Lower leg skin (tissue), 4 donors: Measurements from ENCODE around the gene MYO1B. TPM values are rescaled to one million over a fixed set of nuclear protein-coding genes. Genes with fewer than 3 reads are reported as not detected.

Experiments used
- DNase-seq, 2 donors: peaks; one replicate each; pipeline ENCODE4 v3.0.0-alpha.2; 2019; ENCODE audit warnings: low spot score in 2 of 2
- H3K4me3 ChIP-seq: fragments of 200-600 bp; sonication (generic); 2 replicates; pipeline ENCODE4 v1.5.1; 2017; ENCODE audit warnings: mild to moderate bottlenecking, low read depth; ENCODE audit not compliant: poor library complexity, severe bottlenecking
- CTCF ChIP-seq, 3 donors: fragments of 450-650 bp; IDR thresholded peaks; one replicate each; pipeline ENCODE4 v1.5.1; 2016; ENCODE audit warnings: antibody characterized with exemption in 3 of 3, mild to moderate bottlenecking in 3 of 3, moderate library complexity in 2 of 3
- POLR2A ChIP-seq, 2 donors: fragments of 450-650 bp; IDR thresholded peaks; one replicate each; pipeline ENCODE4 v1.6.1; 2016 to 2017; ENCODE audit warnings: antibody characterized with exemption in 2 of 2, mild to moderate bottlenecking in 1 of 2, moderate library complexity in 1 of 2
- WGBS, 2 donors: methylation state at CpG; one replicate each; pipeline ENCODE4 v1.1.5; 2018; 5-methylcytosine and 5-hydroxymethylcytosine counted together
- intact Hi-C: fragments of 100-400 bp; cut with DNase I; formaldehyde crosslinking; loops from one replicate; pipeline ENCODE4 v1.15.0; 2023; ENCODE audit warnings: low total_unique reads
- total RNA-seq, 4 donors: library from RNA; depleted of rRNA; stranded (reverse); fragments of >200 nt; gene quantifications; one replicate each; pipeline ENCODE4 v1.1.0, GENCODE V29; 2016

MYO1B gene
- total RNA-seq, 4 donors from 2014 or later: 24.6 to 53.0 (median 36.9) TPM

DNA sequence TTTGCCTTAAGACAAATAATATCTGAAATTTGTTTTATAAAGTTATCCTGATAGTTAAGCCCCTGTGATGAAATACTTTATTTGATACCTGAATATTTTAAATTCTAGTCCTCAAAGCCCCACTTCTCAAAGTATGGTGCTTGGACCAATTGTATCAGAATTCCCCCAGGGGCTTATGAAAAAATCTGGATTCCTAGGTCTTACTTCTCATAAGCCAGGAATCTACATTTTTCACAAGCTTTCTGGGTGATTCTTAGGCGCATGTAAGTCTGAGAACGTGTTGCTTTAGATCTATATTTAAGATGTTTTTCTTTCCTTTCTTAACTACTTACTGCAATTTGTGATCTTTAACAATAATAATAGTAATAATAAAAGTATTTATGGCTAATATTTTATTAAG, 53.1 kb downstream of the MYO1B start:
- TF ChIP-seq CTCF (IDR thresholded peaks at IDR 0.05): no peak
- no peak for TF ChIP-seq POLR2A (IDR thresholded peaks at IDR 0.05)
- H3K4me3 ChIP-seq: no peak overlapping the region
- WGBS, 2 donors: 76 to 83% methylated on average over 2 of the region's 2 CpGs
- intact Hi-C loops: no loop called here
- DNase-seq: no peak

- no peak overlapping the region for H3K4me3 ChIP-seq
- DNase-seq: no peak
- TF ChIP-seq CTCF (IDR thresholded peaks at IDR 0.05): no peak
- TF ChIP-seq POLR2A (IDR thresholded peaks at IDR 0.05): no peak
- WGBS, 2 donors: 49 to 50% methylated on average over 2 of the region's 2 CpGs
- intact Hi-C loops: no loop called here
These were observed 53.8 kb downstream of the MYO1B start for GRCh38 chr2:191299010-191299409.

DNA sequence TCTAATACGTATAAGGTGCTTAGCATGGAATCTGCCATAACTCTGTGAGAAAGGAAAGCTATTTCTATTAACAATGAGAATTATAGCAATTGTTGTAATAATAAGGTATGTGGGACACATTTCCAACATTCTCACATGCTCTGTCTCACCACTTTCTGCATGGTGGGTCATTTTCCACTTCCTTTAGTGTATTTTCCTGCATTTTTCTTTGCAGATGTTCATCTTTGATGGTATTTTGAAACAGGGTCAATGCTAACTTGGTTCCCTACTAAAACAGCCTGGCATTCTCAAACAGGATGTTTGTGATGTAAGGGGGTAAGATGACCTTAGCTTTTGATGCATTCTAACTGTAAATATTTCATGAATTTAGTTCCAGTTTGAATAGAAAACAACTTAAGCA, 54.7 kb downstream of the MYO1B start:
- intact Hi-C loops: no loop called here
- no peak for DNase-seq
- no peak overlapping the region for H3K4me3 ChIP-seq
- WGBS, 2 donors: 77 to 79% methylated on average over 1 of the region's 1 CpG
- no peak for TF ChIP-seq CTCF (IDR thresholded peaks at IDR 0.05)
- no peak for TF ChIP-seq POLR2A (IDR thresholded peaks at IDR 0.05)

- no peak overlapping the region for H3K4me3 ChIP-seq
- intact Hi-C loops: no loop called here
- DNase-seq: no peak
- WGBS, 2 donors: 89 to 95% methylated on average over 3 of the region's 3 CpGs
- TF ChIP-seq CTCF (IDR thresholded peaks at IDR 0.05) (no peak), POLR2A (IDR thresholded peaks at IDR 0.05) (no peak)
These were observed 56.8 kb downstream of the MYO1B start for GRCh38 chr2:191301971-191302370.

DNA sequence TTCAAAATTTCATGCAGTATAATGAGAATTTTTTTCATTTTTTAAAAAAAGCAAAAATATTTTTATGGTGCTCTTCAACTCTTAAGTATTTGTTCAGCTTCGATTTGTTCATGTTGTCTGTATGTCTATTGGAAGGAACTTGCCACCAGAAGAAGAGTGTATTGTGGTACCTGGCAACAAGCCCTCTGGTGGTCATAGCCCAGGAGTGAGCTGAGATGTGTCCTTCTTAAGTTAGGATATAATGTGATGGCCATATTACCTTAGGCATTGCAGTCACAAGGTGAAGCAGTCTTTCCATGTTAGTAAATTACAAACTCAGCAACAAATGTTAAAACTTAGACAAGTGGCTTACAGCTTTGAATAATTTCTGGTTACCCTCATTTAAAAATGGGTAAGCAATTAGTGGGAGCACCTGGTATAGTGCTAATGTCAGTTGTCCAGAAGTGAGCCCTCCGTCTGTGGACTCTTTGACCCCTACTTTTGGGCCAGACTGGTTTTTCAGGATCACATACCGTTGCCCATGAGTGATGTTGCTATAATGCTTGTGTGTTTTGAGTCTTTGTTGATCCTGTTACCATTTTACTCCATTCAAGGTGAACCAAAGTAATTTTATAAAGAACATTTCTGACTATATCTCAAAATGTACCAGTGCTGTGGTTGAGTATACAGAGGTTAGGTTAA, 57.4 kb downstream of the MYO1B start:
- no peak overlapping the region for H3K4me3 ChIP-seq
- intact Hi-C loops: no loop called here
- TF ChIP-seq POLR2A (IDR thresholded peaks at IDR 0.05): no peak
- TF ChIP-seq CTCF (IDR thresholded peaks at IDR 0.05): no peak
- 70 to 73% methylated on average over 3 of the region's 3 CpGs for WGBS, 2 donors
- DNase-seq: no peak
